GM21529 (cell line): ENCODE measurements around the gene FSTL4.
A peak's percentile ranks its signal among the peaks of the same experiment; 100 is the strongest.

Experiments used
- ATAC-seq: cut with Tn5 transposase; IDR thresholded peaks from one replicate; pipeline ENCODE4 v1.9.1; 2021; ENCODE audit not compliant: unreplicated experiment

The FSTL4 gene

DNA sequence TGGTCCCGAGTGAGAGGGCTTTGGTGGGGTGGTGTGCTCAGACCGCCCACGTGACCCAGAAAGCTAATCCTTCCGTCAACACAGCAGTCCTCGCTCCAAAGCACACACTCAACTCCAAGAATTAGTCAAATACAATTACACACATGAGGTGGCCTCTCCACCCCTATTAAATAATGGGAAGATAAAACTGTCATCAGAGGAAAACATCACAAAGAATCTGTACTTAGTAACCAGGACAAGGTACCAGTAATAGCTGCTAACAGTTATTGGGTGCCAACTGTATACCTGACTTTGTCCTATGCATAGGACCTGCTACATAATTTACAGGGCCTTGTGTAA, 337.8 kb downstream of the FSTL4 start:
- ATAC-seq, result no peak

DNA sequence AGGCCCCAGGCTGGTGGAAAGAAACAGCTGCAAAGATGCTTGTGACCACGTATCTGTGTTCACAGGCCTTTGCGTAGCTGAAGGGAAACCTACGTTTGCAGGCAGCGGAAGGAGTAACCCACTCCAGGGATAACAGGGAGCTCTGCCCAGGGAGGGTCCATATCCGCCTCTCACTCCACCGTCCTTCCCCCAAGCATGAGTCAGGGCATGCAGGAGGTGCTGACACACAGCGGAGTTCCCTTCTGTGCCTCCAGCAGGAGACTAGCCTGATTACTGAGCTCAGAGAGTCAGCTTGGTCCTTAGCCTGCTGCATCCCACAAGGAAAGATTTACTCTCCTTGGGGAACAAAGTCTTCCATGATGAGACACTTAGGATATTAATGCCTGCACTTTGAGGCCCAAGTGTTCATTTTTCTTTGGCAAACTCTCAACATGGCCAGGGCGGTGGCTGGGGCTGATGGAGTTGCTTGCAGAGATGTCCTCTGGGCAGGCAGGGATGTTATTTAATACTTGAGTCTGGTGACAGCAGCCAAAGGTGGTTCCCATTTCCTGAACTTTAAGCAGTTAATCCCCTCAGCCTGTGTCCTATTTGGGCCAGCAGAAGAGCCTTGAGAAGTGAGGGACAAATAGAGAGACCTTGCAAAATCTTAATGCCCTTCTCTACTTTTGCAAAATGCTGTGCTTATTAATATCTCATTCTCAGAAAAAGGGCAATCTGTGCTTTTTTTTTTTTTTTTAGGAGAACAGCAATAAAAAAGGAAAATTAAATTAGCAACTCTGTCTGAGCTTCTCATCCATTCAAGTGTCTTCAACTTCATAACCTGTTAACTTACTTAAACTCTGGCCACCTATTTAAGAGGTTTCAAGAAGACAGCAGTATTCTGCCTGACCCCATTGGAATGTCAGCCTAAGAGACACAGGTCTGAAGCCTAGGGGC, 338.4 kb downstream of the FSTL4 start:
- ATAC-seq, result no peak

DNA sequence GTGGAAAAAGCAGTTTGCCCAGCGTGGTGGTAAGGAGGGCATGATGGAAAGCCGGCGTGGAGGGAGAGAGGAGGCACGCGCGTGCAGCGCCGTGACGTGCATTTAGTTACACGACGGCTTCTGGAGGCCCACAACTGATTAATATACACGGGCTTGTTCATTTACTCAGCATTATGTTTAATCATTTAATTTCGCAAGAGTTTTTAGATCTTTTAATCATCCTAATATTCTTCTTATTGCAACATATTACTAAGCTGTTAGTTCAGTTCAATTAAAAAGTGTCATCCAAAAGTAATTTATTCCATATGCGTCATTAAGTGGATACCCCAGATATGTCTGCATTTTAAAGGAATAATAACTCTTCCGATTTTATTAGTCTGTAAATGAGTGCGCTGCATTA, 340.0 kb downstream of the FSTL4 start:
- no peak for ATAC-seq

DNA sequence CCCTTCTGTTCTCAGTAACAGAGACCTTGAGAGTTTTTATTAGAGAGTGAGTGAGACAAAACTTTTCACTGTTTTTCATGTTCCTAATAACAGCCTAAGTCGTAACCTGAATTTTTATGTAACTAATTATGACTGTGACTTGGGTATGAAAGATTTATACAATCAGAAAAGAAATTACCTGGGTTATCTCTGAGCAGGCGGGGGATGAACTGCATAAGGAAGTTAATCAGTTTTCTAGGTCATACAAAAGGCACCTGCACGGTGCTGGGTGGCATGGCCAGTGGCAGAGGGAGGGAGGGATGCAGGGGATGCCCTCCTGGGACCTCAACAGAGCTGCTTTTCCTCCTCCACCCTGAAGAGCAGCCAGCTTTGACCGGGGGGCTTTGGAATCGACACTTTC, 340.7 kb downstream of the FSTL4 start:
- ATAC-seq, result no peak

DNA sequence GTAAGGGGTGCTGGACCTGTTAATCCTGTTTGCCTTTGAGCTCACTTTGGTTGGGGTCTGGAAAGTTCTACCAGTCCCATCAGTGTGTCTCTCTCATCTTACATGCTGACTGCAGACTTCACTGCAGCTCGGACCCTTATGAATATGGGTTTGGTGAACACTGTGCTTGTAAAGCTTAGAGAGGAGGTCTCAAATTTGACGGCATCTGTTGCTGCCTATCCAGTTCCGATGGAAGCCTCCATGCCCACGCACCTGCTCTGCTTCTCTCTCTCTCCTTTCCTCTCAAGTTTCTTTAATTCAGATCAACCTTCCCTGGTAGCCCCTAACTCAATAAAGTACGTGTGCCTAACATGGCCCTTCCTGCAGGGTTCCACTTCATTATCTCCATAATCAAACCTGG, 342.6 kb downstream of the FSTL4 start:
- ATAC-seq, result no peak

DNA sequence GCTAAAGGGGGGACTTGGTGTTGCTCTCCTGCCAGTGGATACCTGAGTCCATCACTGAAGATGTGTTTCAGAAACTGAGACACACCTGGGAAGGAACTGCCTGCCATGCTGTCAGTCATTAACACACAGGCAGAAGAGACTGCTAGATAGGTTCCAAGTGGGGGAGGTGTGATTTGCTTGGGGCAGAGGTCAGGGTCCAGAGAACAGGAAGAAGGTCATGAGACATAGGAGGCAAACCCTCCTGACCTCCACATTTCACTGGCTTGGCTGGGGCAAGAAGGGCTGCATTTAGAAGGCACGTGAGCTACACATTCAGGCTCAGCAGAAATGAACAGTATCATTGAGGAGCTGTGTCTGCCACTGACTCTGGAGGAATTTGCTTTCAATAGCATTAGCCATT, 344.7 kb downstream of the FSTL4 start:
- no peak for ATAC-seq

DNA sequence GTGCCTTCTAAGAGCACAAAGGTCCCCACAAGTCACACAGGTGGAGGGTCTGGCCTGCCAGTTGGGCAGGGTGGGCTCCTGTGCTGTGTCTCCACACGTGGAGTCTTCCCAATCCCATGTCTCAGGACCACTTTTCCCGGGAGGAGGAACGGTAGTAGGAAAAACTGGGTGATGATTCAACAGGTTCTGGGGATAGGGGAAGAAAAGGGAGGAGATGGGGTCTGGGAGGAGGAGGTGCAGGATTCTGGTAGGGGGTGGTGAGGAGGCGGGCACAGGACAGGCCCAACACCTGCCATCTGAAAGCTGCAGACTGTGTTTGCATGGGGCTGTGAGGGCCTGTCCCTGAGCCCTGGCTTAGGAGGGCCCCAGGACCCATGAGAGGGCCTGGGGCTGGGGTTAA, 345.4 kb downstream of the FSTL4 start:
- ATAC-seq, result no peak

DNA sequence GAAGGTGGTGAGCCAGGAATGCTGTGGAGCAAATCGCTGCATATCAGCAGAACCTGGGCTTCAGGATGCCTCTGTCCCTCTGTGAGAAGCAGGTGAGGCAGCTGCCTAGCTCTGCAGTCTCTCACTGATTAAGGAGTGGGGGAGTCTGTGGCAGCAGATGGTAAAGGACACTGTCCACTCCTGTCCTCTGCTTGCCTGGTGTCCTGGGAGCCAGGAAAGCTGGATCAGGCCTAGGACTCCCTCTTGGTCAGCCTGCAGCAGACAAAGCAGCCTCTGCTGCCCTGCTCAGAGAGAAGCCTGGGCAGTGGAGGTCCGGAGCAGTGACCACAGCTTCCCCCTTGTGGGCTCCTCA, 345.8 kb downstream of the FSTL4 start:
- ATAC-seq, result no peak

DNA sequence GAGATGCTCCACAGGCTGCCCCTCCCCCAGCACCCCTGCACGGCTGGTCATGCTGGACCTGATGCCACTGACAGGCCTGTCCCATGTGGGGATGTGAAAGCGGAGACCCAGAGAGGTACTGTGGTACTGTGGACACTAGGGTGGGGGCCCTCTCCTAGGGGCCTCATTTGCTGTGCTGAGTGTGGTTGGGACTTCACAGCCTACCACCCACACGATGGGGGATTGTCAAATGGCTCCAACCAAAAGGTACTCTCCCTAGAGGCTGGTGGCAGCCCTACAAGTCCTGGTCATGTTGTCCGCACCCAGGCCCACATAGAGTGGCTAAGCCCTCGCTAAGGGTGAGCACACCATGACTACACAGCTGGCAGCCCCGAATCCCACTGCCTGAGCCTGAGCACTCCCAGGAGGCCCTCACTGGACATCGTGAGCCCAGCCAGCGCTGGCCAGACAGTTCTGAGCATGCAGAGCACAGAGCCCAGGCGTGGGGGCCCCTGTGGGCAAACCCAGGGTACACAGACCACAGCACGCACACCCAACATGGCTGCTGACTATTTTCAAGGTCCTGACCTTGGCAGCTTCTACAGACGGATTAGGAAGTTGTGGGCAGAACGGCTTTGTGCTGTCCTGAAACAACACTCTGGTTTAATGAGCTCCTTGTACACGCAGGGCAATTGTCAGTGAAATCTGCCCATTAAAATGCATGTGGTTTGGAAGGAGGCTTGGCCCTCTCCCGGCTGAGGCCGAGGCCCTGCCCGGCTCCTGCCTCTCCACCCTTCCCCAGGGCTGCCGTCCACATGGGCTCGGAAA, 346.4 kb downstream of the FSTL4 start:
- peak; percentile 36 for ATAC-seq

DNA sequence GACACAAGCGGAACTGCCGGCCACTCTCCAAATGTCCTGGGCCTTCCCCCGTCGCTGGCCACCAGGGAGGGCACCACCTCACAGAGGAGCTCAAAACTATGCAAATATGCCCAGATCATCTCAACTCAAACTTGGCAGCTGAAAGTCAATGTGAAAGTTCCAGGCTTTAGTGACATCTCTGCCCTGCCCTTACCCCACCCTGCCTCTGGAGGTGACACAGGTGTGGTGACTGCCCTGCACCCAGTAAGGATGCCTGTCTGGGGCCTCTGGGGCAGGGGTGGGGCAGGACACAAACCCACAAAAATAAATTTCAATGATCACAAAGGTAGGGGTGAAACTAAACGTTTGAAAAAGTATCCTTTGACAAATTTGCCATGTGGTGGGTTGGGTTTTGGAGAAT, 347.1 kb downstream of the FSTL4 start:
- ATAC-seq, result no peak

DNA sequence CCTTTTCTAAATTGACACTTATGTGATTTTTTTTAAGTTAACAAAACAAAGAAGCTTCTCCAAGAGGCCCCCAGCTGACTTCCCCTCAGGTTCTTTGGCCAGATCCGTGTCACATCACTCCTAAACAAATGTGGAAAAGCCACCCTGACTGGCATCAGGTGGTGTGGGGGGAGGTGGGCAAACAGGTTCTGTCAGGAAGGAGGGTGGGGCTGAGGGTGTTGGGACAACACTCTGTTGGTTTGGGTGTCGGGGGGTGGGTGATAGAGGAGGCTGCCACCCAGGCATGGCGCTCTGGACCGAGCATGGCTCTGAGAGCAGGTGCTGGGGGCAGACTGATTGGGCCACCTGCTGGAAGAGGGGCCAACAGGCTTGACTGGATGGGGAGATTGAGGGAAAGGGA, 349.7 kb downstream of the FSTL4 start:
- no peak for ATAC-seq

DNA sequence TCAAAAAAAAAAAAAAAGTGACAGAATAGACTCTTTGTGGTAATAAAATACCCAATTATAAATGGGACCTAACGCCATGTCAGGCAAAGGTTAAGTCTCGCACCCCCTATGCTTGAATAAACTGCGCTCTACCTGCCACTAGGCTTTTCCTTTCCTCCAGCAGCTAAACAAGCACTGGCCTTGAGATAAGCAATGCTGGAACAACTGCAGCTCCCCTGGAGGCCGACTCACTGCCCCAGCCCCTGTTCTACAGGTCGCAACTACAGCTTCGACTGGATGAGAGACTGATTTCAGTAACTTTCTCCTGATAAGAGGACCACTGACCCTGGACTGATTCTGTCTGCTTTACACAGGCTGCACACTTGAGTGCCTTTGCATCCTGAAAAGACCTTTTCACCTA, 350.3 kb downstream of the FSTL4 start:
- no peak for ATAC-seq

DNA sequence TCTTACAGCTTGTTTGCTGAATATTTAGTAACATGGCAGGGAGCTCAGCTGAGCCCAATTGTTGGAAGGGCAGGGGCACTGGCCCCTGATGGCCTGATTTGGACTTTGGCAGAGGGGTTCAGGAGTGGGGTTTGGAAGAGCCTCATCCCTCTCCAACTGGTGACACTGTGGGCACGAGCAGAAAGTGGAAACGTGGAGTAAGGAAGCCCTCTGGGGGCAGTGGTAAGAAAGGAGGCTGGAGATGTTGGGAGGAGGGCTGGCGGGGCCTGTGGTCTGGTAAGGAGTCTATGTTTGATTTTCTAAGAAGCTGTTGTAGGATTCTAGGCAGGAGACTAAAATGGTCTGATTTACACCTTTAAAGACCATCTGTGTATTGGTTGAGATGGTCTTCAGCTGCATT, 351.6 kb downstream of the FSTL4 start:
- ATAC-seq, result no peak

DNA sequence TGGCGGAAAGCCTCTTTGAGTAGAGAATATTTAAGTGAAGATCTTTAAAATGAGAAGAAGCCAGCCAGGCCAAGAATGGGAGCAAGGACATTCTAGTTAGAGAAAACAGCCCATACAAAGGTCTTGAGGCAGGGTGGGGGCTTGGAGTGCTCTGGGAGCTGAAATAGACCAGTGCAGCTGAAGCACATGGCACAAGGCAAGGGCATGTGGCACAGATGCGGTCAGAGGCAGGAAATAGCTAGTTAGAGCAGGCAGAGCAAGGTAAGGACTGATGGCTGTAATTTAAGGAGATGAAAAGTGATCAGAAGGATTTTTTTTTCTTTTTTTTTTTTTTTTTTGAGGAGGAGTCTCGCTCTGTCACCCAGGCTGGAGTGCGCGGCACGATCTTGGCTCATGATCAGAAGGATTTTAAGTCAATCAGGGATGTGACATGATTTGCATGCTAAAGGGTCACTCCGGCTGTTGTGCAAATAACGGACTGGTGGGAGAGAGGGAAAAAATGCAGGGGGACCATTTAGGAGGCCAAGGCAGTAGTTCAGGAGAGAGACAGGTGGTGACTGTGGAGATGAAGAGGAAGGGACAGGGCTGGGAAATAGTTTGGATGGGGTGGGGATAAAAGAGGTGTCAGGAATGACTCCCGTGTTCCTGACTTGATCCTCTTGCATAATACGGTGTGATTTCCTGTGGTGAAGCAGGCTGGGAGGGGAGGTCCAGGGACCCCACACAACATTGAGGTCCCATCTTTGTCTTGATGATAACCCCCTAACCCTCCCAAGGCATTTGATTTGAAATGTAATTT, 352.9 kb downstream of the FSTL4 start:
- ATAC-seq, result no peak

DNA sequence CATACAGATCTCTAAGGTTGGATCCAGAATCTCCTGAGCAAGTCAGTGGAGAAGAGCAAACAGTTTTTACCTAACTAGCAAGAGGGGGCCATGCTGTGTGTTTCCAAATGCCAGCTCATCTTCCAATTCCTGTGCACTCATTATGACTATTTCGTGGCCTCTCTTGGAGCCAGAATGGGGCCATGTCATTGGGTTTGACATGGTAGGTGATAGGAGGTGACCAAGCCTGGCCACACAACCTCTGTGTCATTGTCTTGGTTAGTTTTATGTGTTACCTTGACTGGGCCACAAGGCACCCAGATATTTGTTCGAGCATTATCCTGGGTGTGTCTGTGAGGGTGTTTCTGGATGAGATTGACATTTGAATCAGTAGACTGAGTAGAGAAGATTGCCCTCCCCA, 354.4 kb downstream of the FSTL4 start:
- ATAC-seq, result no peak

DNA sequence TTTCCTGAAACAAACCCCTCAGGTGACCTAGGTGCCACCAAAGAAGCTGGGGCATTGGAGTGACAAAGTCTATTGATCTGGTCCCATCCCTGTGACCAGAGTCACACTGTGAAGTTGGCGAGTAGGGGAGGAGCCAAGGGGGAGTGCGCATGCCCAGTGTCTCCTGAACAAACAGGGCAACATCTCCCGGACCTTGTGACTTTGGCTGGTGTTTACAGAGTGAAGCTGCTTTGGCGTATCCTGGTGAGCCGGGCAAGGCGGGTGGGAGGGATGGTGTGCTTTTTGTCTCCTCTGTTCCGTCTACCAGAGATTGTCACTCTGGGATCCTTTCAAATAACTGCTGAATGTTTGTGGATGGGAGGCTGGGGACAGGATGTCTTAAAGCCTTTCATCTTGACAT, 356.1 kb downstream of the FSTL4 start:
- no peak for ATAC-seq

DNA sequence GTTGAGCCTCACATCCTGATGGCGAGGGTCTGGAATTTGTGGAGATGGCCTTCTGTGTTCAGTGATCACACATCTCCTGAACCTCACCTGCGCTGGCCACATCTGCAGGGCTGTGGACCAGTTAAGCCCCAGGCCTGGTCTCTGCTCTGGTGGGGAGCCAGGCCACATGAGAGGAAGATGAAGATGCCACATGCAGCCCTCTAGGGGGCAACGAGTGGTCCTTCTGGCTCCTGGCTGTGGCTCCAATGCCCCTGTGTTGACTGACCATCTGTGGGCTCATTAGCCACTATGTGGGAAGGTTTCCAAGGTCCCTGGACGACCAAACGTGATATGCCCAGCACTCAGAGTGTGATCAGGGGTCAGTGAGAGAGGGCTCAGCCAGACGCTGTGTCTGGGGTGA, 357.5 kb downstream of the FSTL4 start:
- no peak for ATAC-seq

DNA sequence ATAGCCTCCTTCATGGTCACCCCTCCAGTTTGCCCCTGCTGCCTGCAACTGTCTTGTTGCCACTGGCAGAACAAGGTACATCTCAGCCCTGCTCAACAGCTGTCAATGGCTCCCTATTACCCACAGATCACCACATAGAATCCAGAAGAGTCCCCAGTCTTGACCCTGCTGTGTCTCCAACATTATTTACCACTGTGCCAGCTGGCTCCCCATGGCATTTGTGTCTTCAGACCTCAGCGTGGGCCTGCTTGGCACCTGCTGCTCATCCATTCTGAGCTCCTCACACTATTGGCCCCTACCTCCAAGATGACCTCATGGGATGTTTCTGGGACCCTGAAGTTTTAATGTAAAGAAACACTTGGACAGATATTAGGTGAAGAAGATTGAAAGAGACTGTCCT, 358.7 kb downstream of the FSTL4 start:
- no peak for ATAC-seq

DNA sequence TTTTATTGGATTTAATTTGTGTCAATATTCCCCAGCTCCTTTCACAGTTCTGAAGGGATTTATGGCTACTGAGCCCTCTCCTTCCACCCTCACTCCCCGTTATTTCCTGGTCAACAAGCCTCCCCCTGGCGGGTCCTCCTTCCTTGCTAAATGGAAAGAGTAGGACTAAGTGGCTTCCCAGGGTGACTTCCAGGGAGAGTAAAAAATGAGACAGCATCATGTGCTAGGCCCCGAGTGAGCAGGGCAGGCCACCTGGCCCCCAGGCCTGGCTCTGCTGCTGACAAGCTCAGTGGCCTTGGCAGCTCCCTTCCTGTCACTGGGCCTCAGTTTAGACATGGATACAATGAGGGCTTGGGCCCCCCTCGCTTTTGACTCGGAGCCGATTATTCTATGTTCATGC, 359.3 kb downstream of the FSTL4 start:
- ATAC-seq, result no peak

DNA sequence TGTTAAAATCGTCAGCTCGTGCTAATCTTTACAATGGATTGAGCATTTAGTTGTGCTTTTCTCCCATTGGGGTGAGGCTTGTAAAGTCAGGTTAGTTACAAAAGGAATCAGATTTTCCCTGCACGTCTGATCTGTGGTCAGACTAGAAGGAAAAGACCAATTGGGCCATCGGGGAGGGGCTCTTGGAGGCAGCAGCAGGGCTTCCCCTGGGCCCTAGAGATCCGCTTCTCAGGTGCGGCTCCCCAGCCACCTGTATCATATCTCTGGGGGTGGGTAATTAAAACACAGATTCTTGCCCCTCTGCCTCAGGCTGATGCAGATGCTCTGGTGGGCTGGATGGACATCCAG, 360.2 kb downstream of the FSTL4 start:
- no peak for ATAC-seq

DNA sequence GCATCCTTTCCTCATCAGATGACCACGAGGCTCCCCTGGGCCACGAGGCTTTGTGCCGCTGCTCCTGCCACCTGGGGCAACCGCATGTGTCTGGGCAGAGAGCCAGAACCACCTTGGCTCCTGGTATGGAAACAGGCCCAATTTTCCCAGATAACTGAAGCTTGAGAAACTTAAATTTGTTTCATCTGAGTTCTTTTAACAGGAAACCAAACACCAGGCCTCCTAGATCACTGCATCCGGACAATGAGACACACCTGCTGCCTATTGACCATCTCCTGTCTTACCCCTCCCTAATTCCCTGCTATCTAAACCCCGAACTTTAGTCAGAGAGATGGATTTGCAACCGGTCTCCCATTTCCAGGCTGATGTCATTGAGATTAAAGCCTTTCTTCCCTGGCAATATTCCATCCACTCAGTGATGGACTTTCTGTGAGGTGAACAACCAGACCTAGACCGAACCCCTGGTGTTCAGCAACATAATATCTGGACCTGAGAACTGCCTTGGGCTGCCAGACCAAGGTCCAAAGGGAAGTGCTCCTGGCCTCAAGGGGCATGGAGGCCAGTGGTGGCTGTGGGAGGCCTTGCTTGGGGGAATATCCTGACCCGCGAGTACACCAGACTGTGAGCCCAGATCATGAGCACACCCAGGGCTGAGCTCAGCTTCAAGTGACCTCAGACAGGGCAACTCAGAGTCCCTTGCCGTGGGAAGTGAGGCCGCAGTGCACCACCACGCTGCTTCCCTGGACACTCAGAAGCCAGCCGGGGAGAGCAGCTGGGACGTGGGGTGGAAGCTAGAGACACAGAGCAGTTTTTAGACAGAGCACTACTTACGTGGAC, 360.8 kb downstream of the FSTL4 start:
- no peak for ATAC-seq
